HepG2 (cell line): ENCODE data around the gene CFAP43. TPM values are rescaled to one million over a fixed set of nuclear protein-coding genes. Genes with fewer than 3 reads are reported as not detected.

Source experiments
- ARNT ChIP-seq: fragments of 450-650 bp; IDR thresholded peaks from 2 replicates; pipeline ENCODE4 v1.6.1; 2017
- ATAD3A ChIP-seq: sonication (generic); formaldehyde crosslinking; IDR thresholded peaks from 2 replicates; pipeline ENCODE4 v1.4.0; 2020; ENCODE audit warnings: missing genetic modification reagents
- BCL6 ChIP-seq: IDR thresholded peaks from 2 replicates; pipeline ENCODE4 v1.6.1; 2016; ENCODE audit warnings: missing genetic modification reagents, missing compliant biosample characterization
- CREM ChIP-seq, 2 experiments: sonication (generic) in 1 of 2; formaldehyde crosslinking in 1 of 2; IDR thresholded peaks; 2 replicates each; pipeline versions ENCODE4 v1.4.0 to v1.6.1; 2016 to 2020; ENCODE audit warnings: antibody characterized with exemption in 1 of 2, mild to moderate bottlenecking in 1 of 2, missing genetic modification reagents in 1 of 2
- GATAD1 ChIP-seq: IDR thresholded peaks from 2 replicates; pipeline ENCODE4 v1.6.1; 2016; ENCODE audit warnings: missing genetic modification reagents, missing compliant biosample characterization
- GATAD2A ChIP-seq: IDR thresholded peaks from 2 replicates; pipeline ENCODE4 v1.6.1; 2016
- HDAC2 ChIP-seq: sonication (generic); formaldehyde crosslinking; IDR thresholded peaks from 2 replicates; pipeline ENCODE4 v1.4.0; 2020; ENCODE audit warnings: missing genetic modification reagents
- HNRNPL ChIP-seq: fragments of 200-400 bp; formaldehyde crosslinking; IDR thresholded peaks from 2 replicates; pipeline ENCODE4 v1.6.1; 2017; ENCODE audit warnings: mild to moderate bottlenecking, low read depth, low read length
- JUNB ChIP-seq: sonication (generic); formaldehyde crosslinking; IDR thresholded peaks from 2 replicates; pipeline ENCODE4 v1.8.0; 2022; ENCODE audit warnings: missing genetic modification reagents, mild to moderate bottlenecking, borderline replicate concordance
- NR2C2 ChIP-seq: sonication (generic); formaldehyde crosslinking; IDR thresholded peaks from 2 replicates; pipeline ENCODE4 v1.4.0; 2020; ENCODE audit warnings: missing genetic modification reagents, mild to moderate bottlenecking, moderate library complexity, borderline replicate concordance
- NRL ChIP-seq: sonication (generic); formaldehyde crosslinking; IDR thresholded peaks from 2 replicates; pipeline ENCODE4 v1.5.0; 2020; ENCODE audit warnings: missing genetic modification reagents, mild to moderate bottlenecking, moderate library complexity, borderline replicate concordance
- PHF21A ChIP-seq: sonication (generic); formaldehyde crosslinking; IDR thresholded peaks from 2 replicates; pipeline ENCODE4 v1.5.0; 2020; ENCODE audit warnings: mild to moderate bottlenecking, missing genetic modification reagents
- ZFP36L2 ChIP-seq: sonication (generic); formaldehyde crosslinking; IDR thresholded peaks from 2 replicates; pipeline ENCODE4 v1.4.0; 2020; ENCODE audit warnings: missing genetic modification reagents
- ZNF143 ChIP-seq: sonication (generic); formaldehyde crosslinking; IDR thresholded peaks from 2 replicates; pipeline ENCODE4 v1.4.0; 2020; ENCODE audit warnings: missing genetic modification reagents
- ZNF264 ChIP-seq: sonication (generic); formaldehyde crosslinking; IDR thresholded peaks from 2 replicates; pipeline ENCODE4 v1.4.0; 2020; ENCODE audit warnings: missing genetic modification reagents
- ZNF326 ChIP-seq: sonication (generic); formaldehyde crosslinking; IDR thresholded peaks from 2 replicates; pipeline ENCODE4 v1.4.0; 2020; ENCODE audit warnings: missing genetic modification reagents, borderline replicate concordance
- ZNF558 ChIP-seq: sonication (generic); formaldehyde crosslinking; IDR thresholded peaks from 2 replicates; pipeline ENCODE4 v1.9.0; 2022; ENCODE audit warnings: mild to moderate bottlenecking, missing genetic modification reagents, borderline replicate concordance
- ZNF644 ChIP-seq: IDR thresholded peaks from 2 replicates; pipeline ENCODE4 v1.6.1; 2016; ENCODE audit warnings: low read depth
- ZSCAN22 ChIP-seq: sonication (generic); formaldehyde crosslinking; IDR thresholded peaks from 2 replicates; pipeline ENCODE4 v1.4.0; 2020; ENCODE audit warnings: mild to moderate bottlenecking, missing genetic modification reagents
- ZSCAN29 ChIP-seq: sonication (generic); formaldehyde crosslinking; conservative IDR thresholded peaks from 2 replicates; pipeline ENCODE4 v1.4.0; 2020; ENCODE audit warnings: mild to moderate bottlenecking, missing genetic modification reagents
- ZSCAN31 ChIP-seq: sonication (generic); formaldehyde crosslinking; IDR thresholded peaks from 2 replicates; pipeline ENCODE4 v1.5.0; 2020; ENCODE audit warnings: low read depth, mild to moderate bottlenecking, missing genetic modification reagents
- polyA plus RNA-seq, 8 experiments: library from polyadenylated mRNA; depleted of rRNA in 3 of 8; stranded (reverse) in 7 of 8; unstranded in 1 of 8; fragments of >200 nt; fragmentation: Illumina TruSeq in 4 of 8; extraction: Trizol in 4 of 8; gene quantifications; 2 replicates each; pipeline versions ENCODE4 v1.2.1 to v1.2.3, GENCODE V29; 2011 to 2016; ENCODE audit warnings: low read depth in 4 of 8, missing spikeins in 1 of 8, mixed read lengths in 1 of 8; ENCODE audit not compliant: insufficient read depth in 1 of 8
- total RNA-seq, 5 experiments: library from RNA; depleted of rRNA; stranded (reverse); fragments of >200 nt; fragmentation: Illumina TruSeq; extraction: Trizol; gene quantifications; 2 replicates each; pipeline ENCODE4 v1.2.3, GENCODE V29; 2016; ENCODE audit warnings: low read depth in 1 of 5
- TF ChIP-seq, protein P1 (sequence below): sonication (generic); formaldehyde crosslinking; IDR thresholded peaks from 2 replicates; pipeline ENCODE4 v1.4.0; 2020; ENCODE audit warnings: missing genetic modification reagents, borderline replicate concordance
- TF ChIP-seq, protein P2 (sequence below): sonication (generic); formaldehyde crosslinking; IDR thresholded peaks from 2 replicates; pipeline ENCODE4 v1.4.0; 2020; ENCODE audit warnings: mild to moderate bottlenecking, missing genetic modification reagents
- TF ChIP-seq, protein P3 (sequence below): sonication (generic); formaldehyde crosslinking; IDR thresholded peaks from 2 replicates; pipeline ENCODE4 v1.8.1; 2023; ENCODE audit warnings: missing genetic modification reagents, inconsistent platforms, borderline replicate concordance
- TF ChIP-seq, protein P4 (sequence below): sonication (generic); formaldehyde crosslinking; IDR thresholded peaks from 2 replicates; pipeline ENCODE4 v1.8.0; 2022; ENCODE audit warnings: missing genetic modification reagents, low read depth, mild to moderate bottlenecking, borderline replicate concordance

Gene CFAP43
- total and polyA plus RNA-seq, 2 of the 13 experiments (the other 11 are each of a cell fraction or from before 2014, with no cell fraction given), result 0.24 to 0.38 TPM

DNA sequence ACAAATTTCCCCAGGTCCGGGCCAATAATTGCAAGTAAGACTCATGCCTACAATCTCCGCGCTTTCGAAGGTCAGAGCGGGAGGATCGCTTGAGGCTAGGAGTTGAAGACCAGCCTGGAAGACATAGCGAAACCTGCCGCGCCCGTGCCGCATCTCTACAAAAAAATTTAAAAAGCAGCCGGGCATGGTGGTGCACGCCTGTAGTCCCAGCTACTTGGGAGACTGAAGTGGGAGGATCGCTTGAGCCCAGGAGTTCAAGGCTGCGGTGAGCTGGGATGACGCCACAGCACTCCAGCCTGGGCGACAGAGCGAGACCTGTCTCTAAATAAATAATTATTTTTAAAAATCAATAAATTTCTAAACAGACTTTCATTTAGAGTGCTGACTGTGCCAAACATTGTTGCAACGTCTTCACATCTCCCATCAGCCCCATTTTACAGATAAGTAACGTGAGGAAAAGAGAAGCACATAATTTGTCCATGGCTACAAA lies 494 bp upstream of the CFAP43 start (continued):
- TF ChIP-seq GATAD1 (CRISPR knock-in tag), result no peak
- TF ChIP-seq ZNF264 (CRISPR knock-in tag), result no peak
- TF ChIP-seq ZNF143, result no peak
- TF ChIP-seq ZSCAN31 (CRISPR knock-in tag), result no peak
- TF ChIP-seq, protein P1, sequence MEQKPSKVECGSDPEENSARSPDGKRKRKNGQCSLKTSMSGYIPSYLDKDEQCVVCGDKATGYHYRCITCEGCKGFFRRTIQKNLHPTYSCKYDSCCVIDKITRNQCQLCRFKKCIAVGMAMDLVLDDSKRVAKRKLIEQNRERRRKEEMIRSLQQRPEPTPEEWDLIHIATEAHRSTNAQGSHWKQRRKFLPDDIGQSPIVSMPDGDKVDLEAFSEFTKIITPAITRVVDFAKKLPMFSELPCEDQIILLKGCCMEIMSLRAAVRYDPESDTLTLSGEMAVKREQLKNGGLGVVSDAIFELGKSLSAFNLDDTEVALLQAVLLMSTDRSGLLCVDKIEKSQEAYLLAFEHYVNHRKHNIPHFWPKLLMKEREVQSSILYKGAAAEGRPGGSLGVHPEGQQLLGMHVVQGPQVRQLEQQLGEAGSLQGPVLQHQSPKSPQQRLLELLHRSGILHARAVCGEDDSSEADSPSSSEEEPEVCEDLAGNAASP (CRISPR knock-in tag), result no peak
- no peak for TF ChIP-seq JUNB (CRISPR knock-in tag)
- no peak for TF ChIP-seq ZSCAN29 (CRISPR knock-in tag)
- TF ChIP-seq ZFP36L2 (CRISPR knock-in tag), result no peak
- peak; percentile 12; the same call in 1 of the 2 replicates for TF ChIP-seq GATAD2A
- no peak for TF ChIP-seq ARNT
- 0 out of 2 replicates have a peak, but pooled peaks have one; percentile 35 for TF ChIP-seq NR2C2 (CRISPR knock-in tag)
- TF ChIP-seq, protein P2, sequence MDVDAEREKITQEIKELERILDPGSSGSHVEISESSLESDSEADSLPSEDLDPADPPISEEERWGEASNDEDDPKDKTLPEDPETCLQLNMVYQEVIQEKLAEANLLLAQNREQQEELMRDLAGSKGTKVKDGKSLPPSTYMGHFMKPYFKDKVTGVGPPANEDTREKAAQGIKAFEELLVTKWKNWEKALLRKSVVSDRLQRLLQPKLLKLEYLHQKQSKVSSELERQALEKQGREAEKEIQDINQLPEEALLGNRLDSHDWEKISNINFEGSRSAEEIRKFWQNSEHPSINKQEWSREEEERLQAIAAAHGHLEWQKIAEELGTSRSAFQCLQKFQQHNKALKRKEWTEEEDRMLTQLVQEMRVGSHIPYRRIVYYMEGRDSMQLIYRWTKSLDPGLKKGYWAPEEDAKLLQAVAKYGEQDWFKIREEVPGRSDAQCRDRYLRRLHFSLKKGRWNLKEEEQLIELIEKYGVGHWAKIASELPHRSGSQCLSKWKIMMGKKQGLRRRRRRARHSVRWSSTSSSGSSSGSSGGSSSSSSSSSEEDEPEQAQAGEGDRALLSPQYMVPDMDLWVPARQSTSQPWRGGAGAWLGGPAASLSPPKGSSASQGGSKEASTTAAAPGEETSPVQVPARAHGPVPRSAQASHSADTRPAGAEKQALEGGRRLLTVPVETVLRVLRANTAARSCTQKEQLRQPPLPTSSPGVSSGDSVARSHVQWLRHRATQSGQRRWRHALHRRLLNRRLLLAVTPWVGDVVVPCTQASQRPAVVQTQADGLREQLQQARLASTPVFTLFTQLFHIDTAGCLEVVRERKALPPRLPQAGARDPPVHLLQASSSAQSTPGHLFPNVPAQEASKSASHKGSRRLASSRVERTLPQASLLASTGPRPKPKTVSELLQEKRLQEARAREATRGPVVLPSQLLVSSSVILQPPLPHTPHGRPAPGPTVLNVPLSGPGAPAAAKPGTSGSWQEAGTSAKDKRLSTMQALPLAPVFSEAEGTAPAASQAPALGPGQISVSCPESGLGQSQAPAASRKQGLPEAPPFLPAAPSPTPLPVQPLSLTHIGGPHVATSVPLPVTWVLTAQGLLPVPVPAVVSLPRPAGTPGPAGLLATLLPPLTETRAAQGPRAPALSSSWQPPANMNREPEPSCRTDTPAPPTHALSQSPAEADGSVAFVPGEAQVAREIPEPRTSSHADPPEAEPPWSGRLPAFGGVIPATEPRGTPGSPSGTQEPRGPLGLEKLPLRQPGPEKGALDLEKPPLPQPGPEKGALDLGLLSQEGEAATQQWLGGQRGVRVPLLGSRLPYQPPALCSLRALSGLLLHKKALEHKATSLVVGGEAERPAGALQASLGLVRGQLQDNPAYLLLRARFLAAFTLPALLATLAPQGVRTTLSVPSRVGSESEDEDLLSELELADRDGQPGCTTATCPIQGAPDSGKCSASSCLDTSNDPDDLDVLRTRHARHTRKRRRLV (CRISPR knock-in tag), result peak; percentile 66; the same call in 1 of the 2 replicates
- TF ChIP-seq BCL6, result peak; percentile 15; the same call in 1 of the 2 replicates
- TF ChIP-seq PHF21A (CRISPR knock-in tag), result 0 out of 2 replicates have a peak, but pooled peaks have one; percentile 29
- TF ChIP-seq ZSCAN22, result no peak
- TF ChIP-seq CREM (IDR thresholded peaks at IDR 0.05), result 0 out of 2 replicates have a peak, but pooled peaks have one; percentile 15
- no peak for TF ChIP-seq CREM (CRISPR knock-in tag; IDR thresholded peaks at IDR 0.05)
- no peak for TF ChIP-seq ZNF644 (CRISPR knock-in tag)
- no peak for TF ChIP-seq ZNF326
- TF ChIP-seq, protein P3, sequence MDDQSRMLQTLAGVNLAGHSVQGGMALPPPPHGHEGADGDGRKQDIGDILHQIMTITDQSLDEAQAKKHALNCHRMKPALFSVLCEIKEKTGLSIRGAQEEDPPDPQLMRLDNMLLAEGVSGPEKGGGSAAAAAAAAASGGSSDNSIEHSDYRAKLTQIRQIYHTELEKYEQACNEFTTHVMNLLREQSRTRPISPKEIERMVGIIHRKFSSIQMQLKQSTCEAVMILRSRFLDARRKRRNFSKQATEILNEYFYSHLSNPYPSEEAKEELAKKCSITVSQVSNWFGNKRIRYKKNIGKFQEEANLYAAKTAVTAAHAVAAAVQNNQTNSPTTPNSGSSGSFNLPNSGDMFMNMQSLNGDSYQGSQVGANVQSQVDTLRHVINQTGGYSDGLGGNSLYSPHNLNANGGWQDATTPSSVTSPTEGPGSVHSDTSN (CRISPR knock-in tag), result no peak
- no peak for TF ChIP-seq HNRNPL
- no peak for TF ChIP-seq NRL (CRISPR knock-in tag)
- TF ChIP-seq HDAC2 (CRISPR knock-in tag), result no peak
- TF ChIP-seq, protein P4, sequence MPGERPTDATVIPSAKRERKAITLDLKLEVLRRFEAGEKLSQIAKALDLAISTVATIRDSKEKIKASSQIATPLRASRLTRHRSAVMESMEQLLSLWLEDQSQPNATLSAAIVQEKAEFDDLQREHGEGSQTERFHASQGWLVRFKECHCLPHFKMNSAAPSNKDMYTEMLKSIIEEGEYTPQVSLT (CRISPR knock-in tag), result no peak
- TF ChIP-seq ATAD3A (CRISPR knock-in tag), result no peak
- TF ChIP-seq ZNF558 (CRISPR knock-in tag), result peak; percentile 7; the same call in 1 of the 2 replicates
